WTC11 (cell line): ENCODE measurements around the gene WDR49. TPM values are rescaled to one million over a fixed set of nuclear protein-coding genes. Genes with fewer than 3 reads are reported as not detected.

Experiments used
- ATAC-seq: fragments of 200-7000 bp; cut with Tn5 transposase; 2 replicates; pipeline ENCODE4 v1.10.0; 2021; ENCODE audit warnings: mild to moderate bottlenecking, moderate library complexity
- CTCF ChIA-PET: fragments of 300-600 bp; sonication (Branson Sonifier 250); formaldehyde crosslinking; loops from one replicate; lab custom pipeline; 2021; ENCODE audit warnings: antibody characterized with exemption; lab: Charles Lee
- POLR2A ChIA-PET: fragments of 350-600 bp; sonication (Branson Sonifier 250); formaldehyde crosslinking; loops from one replicate; lab custom pipeline; 2021; ENCODE audit warnings: antibody characterized with exemption; lab: Charles Lee
- DNase-seq: peaks from one replicate; pipeline ENCODE4 v3.0.0; 2021; ENCODE audit warnings: low spot score
- H3K27ac Mint-ChIP-seq: 2 replicates; pipeline ENCODE4 v1.8.0; 2021; ENCODE audit warnings: mixed read lengths
- H3K27me3 Mint-ChIP-seq: 2 replicates; pipeline ENCODE4 v1.8.0; 2021; ENCODE audit warnings: low read depth, mild to moderate bottlenecking, moderate library complexity, mixed read lengths
- H3K36me3 Mint-ChIP-seq: 2 replicates; pipeline ENCODE4 v1.8.0; 2021; ENCODE audit warnings: mixed read lengths
- H3K4me1 Mint-ChIP-seq: 2 replicates; pipeline ENCODE4 v1.8.0; 2022; ENCODE audit warnings: mixed read lengths
- H3K4me3 Mint-ChIP-seq: 2 replicates; pipeline ENCODE4 v1.8.0; 2021; ENCODE audit warnings: mild to moderate bottlenecking, moderate library complexity, mixed read lengths
- H3K9me3 Mint-ChIP-seq: 2 replicates; pipeline ENCODE4 v1.8.0; 2021; ENCODE audit warnings: mixed read lengths
- ATF2 ChIP-seq: sonication (generic); formaldehyde crosslinking; IDR thresholded peaks from 2 replicates; pipeline ENCODE4 v1.8.1; 2022; ENCODE audit warnings: low read depth, missing genetic modification reagents, borderline replicate concordance
- CBFB ChIP-seq: sonication (generic); formaldehyde crosslinking; IDR thresholded peaks from 2 replicates; pipeline ENCODE4 v1.8.1; 2022; ENCODE audit warnings: mild to moderate bottlenecking, low read depth, missing genetic modification reagents
- CREB1 ChIP-seq: sonication (generic); formaldehyde crosslinking; IDR thresholded peaks from 2 replicates; pipeline ENCODE4 v1.8.0; 2023; ENCODE audit warnings: mild to moderate bottlenecking, missing genetic modification reagents
- CTCF ChIP-seq: fragments of 200-600 bp; IDR thresholded peaks from 2 replicates; pipeline ENCODE4 v1.8.0; 2022; ENCODE audit warnings: antibody characterized with exemption
- E2F1 ChIP-seq: sonication (generic); formaldehyde crosslinking; IDR thresholded peaks from 2 replicates; pipeline ENCODE4 v1.8.0; 2022; ENCODE audit warnings: mild to moderate bottlenecking, missing genetic modification reagents
- EMX1 ChIP-seq: fragments of 250-450 bp; sonication (Bioruptor Pico); IDR thresholded peaks from 2 replicates; pipeline ENCODE4 v1.8.0; 2021; ENCODE audit warnings: mild to moderate bottlenecking
- FOXJ3 ChIP-seq: sonication (generic); formaldehyde crosslinking; IDR thresholded peaks from 2 replicates; pipeline ENCODE4 v1.9.0; 2021; ENCODE audit warnings: missing genetic modification reagents, mild to moderate bottlenecking, borderline replicate concordance
- FOXP1 ChIP-seq: sonication (generic); formaldehyde crosslinking; IDR thresholded peaks from 2 replicates; pipeline ENCODE4 v1.8.0; 2022; ENCODE audit warnings: missing genetic modification reagents, mild to moderate bottlenecking, moderate library complexity, borderline replicate concordance
- HMGXB4 ChIP-seq: sonication (generic); formaldehyde crosslinking; IDR thresholded peaks from 2 replicates; pipeline ENCODE4 v1.8.1; 2023; ENCODE audit warnings: mild to moderate bottlenecking, moderate library complexity, missing genetic modification reagents
- MLX ChIP-seq: sonication (generic); formaldehyde crosslinking; IDR thresholded peaks from 2 replicates; pipeline ENCODE4 v1.8.1; 2023; ENCODE audit warnings: mild to moderate bottlenecking, missing genetic modification reagents, moderate library complexity
- MXD4 ChIP-seq: fragments of 250-450 bp; sonication (Bioruptor Pico); IDR thresholded peaks from 2 replicates; pipeline ENCODE4 v1.8.0; 2021; ENCODE audit warnings: mild to moderate bottlenecking, moderate library complexity, borderline replicate concordance
- MYBL2 ChIP-seq: sonication (generic); formaldehyde crosslinking; IDR thresholded peaks from 2 replicates; pipeline ENCODE4 v1.8.1; 2023; ENCODE audit warnings: mild to moderate bottlenecking, moderate library complexity, missing genetic modification reagents
- OVOL2 ChIP-seq: fragments of 250-450 bp; sonication (Bioruptor Pico); IDR thresholded peaks from 2 replicates; pipeline ENCODE4 v1.9.0; 2021; ENCODE audit warnings: mild to moderate bottlenecking, borderline replicate concordance
- PREB ChIP-seq: sonication (generic); formaldehyde crosslinking; IDR thresholded peaks from 2 replicates; pipeline ENCODE4 v1.8.1; 2022; ENCODE audit warnings: mild to moderate bottlenecking, missing genetic modification reagents, moderate library complexity, borderline replicate concordance
- STAT6 ChIP-seq: sonication (generic); formaldehyde crosslinking; conservative IDR thresholded peaks from 2 replicates; pipeline ENCODE4 v1.8.1; 2023; ENCODE audit warnings: mild to moderate bottlenecking, low read depth, missing genetic modification reagents, moderate library complexity
- ZBTB21 ChIP-seq: sonication (generic); formaldehyde crosslinking; IDR thresholded peaks from 2 replicates; pipeline ENCODE4 v1.8.1; 2023; ENCODE audit warnings: mild to moderate bottlenecking, missing genetic modification reagents, borderline replicate concordance
- ZBTB43 ChIP-seq: sonication (generic); formaldehyde crosslinking; IDR thresholded peaks from 2 replicates; pipeline ENCODE4 v1.8.1; 2023; ENCODE audit warnings: mild to moderate bottlenecking, missing genetic modification reagents
- ZMAT4 ChIP-seq: fragments of 250-450 bp; sonication (Bioruptor Pico); IDR thresholded peaks from 2 replicates; pipeline ENCODE4 v1.9.0; 2021; ENCODE audit warnings: mild to moderate bottlenecking
- ZNF263 ChIP-seq: sonication (generic); formaldehyde crosslinking; IDR thresholded peaks from 2 replicates; pipeline ENCODE4 v1.8.1; 2022; ENCODE audit warnings: low read depth, mild to moderate bottlenecking, moderate library complexity, missing genetic modification reagents
- ZNF317 ChIP-seq: sonication (generic); formaldehyde crosslinking; IDR thresholded peaks from 2 replicates; pipeline ENCODE4 v1.8.1; 2023; ENCODE audit warnings: low read depth, mild to moderate bottlenecking, moderate library complexity, missing genetic modification reagents, borderline replicate concordance
- total RNA-seq: library from RNA; stranded (reverse); gene quantifications from 3 replicates; pipeline ENCODE4 v1.2.3, GENCODE V29; 2021

Gene WDR49
- total RNA-seq, 1 experiment from 2014 or later, result 0.92 TPM

- TF ChIP-seq FOXP1 (CRISPR knock-in tag) (no peak), FOXJ3 (CRISPR knock-in tag) (no peak), OVOL2 (CRISPR knock-in tag) (no peak), STAT6 (CRISPR knock-in tag) (no peak), MLX (CRISPR knock-in tag) (no peak), ZBTB21 (CRISPR knock-in tag) (no peak), CTCF (no peak), MXD4 (CRISPR knock-in tag) (no peak), CREB1 (CRISPR knock-in tag) (no peak), ZNF317 (CRISPR knock-in tag) (no peak), ATF2 (CRISPR knock-in tag) (no peak), E2F1 (CRISPR knock-in tag) (no peak), PREB (CRISPR knock-in tag) (no peak), CBFB (CRISPR knock-in tag) (no peak), ZMAT4 (no peak), ZBTB43 (CRISPR knock-in tag) (no peak), HMGXB4 (no peak), MYBL2 (CRISPR knock-in tag) (no peak), EMX1 (CRISPR knock-in tag) (no peak), ZNF263 (CRISPR knock-in tag) (no peak)
- CTCF ChIA-PET, result no interaction called here
- ATAC-seq (no peak), DNase-seq (no peak)
- no peaks in the 10 kb centered on the region for H3K9me3 Mint-ChIP-seq
- POLR2A ChIA-PET, result interaction anchor here (0.6 kb wide), 1 partner anchor 33 kb away, joined by 4 read pairs; no protein-coding TSS in a partner anchor
- no peak overlapping the region for H3K27ac Mint-ChIP-seq
- H3K4me3 Mint-ChIP-seq, result no peak overlapping the region
- no peaks in the 10 kb centered on the region for H3K27me3 Mint-ChIP-seq
- peaks cover 29% of the 10 kb centered on the region for H3K4me1 Mint-ChIP-seq
- H3K36me3 Mint-ChIP-seq, result peaks cover 25% of the 10 kb centered on the region
These were observed 37.6 kb upstream of the WDR49 start for GRCh38 chr3:167691366-167691765.
